ENCODE measurements around the gene TMEM143. TPM values are rescaled to one million over a fixed set of nuclear protein-coding genes. Genes with fewer than 3 reads are reported as not detected.

The TMEM143 gene
- 3.8 and 5.4 TPM in 2 replicates for total RNA-seq

GRCh38 chr19:48363810-48364597 is at the start of gene TMEM143, which contains the start of gene SYNGR4:
Gene TMEM143, minus strand, starts transcription at chr19:48363940. Its CDS starts 20 bp downstream, at chr19:48363920.
Gene SYNGR4, plus strand, starts transcription at chr19:48364367. Its CDS starts 1,476 bp downstream, at chr19:48365843.
- peak within 1 kb of the TSS; percentile 83 for H3K4me3 ChIP-seq (ENCODE audit: low read depth, low read length)
- DNase-seq (ENCODE audit: low read depth), result peak; percentile 74
- no peak for TF ChIP-seq CTCF (conservative IDR thresholded peaks at IDR 0.05; ENCODE audit: low read depth, low read length)

GRCh38 chr19:48405850-48406249 is 42.1 kb upstream of the TMEM143 start:
- TF ChIP-seq CTCF (conservative IDR thresholded peaks at IDR 0.05; ENCODE audit: low read depth, low read length), result no peak
- DNase-seq (ENCODE audit: low read depth), result no peak
- H3K4me3 ChIP-seq (ENCODE audit: low read depth, low read length), result no peak overlapping the region

GRCh38 chr19:48405010-48405659 is 41.4 kb upstream of the TMEM143 start:
- H3K4me3 ChIP-seq (ENCODE audit: low read depth, low read length), result no peak overlapping the region
- DNase-seq (ENCODE audit: low read depth), result no peak
- no peak for TF ChIP-seq CTCF (conservative IDR thresholded peaks at IDR 0.05; ENCODE audit: low read depth, low read length)

- DNase-seq (ENCODE audit: low read depth), result no peak
- no peak for TF ChIP-seq CTCF (conservative IDR thresholded peaks at IDR 0.05; ENCODE audit: low read depth, low read length)
- H3K4me3 ChIP-seq (ENCODE audit: low read depth, low read length), result no peak overlapping the region
These were observed 39.9 kb upstream of the TMEM143 start for GRCh38 chr19:48403606-48404005.

- no peak overlapping the region for H3K4me3 ChIP-seq (ENCODE audit: low read depth, low read length)
- DNase-seq (ENCODE audit: low read depth), result no peak
- no peak for TF ChIP-seq CTCF (conservative IDR thresholded peaks at IDR 0.05; ENCODE audit: low read depth, low read length)
These were observed 37.5 kb upstream of the TMEM143 start for GRCh38 chr19:48401287-48401686.

- DNase-seq (ENCODE audit: low read depth), result no peak
- no peak overlapping the region for H3K4me3 ChIP-seq (ENCODE audit: low read depth, low read length)
- no peak for TF ChIP-seq CTCF (conservative IDR thresholded peaks at IDR 0.05; ENCODE audit: low read depth, low read length)
These were observed 36.4 kb upstream of the TMEM143 start for GRCh38 chr19:48400018-48400742.

All from epithelial cell of proximal tubule (primary cell).